AG04449 (cell line): ENCODE data around the gene WNT2B.
A peak's percentile ranks its signal among the peaks of the same experiment; 100 is the strongest.

Experiments used
- CTCF ChIA-PET: fragments of 350-600 bp; formaldehyde crosslinking; extraction: SDS; loops from one replicate; lab custom pipeline; 2021; ENCODE audit warnings: antibody characterized with exemption; lab: Yijun Ruan, JAX
- POLR2A ChIA-PET: fragments of 400-600, 350-600 bp; formaldehyde crosslinking; extraction: SDS; loops from one replicate; lab custom pipeline; 2020; ENCODE audit warnings: antibody characterized with exemption, inconsistent platforms; lab: Yijun Ruan, JAX
- DNase-seq: peaks from one replicate; pipeline ENCODE4 v3.0.0-alpha.2; 2010; ENCODE audit warnings: low read depth, low spot score
- H3K4me3 ChIP-seq: 2 replicates; pipeline ENCODE4 v1.5.1; 2011; ENCODE audit warnings: low read depth, mild to moderate bottlenecking, control low read depth, low read length
- CTCF ChIP-seq: IDR thresholded peaks from one replicate; pipeline ENCODE4 v1.5.1; 2011; ENCODE audit warnings: mild to moderate bottlenecking, moderate library complexity, low read length, control low read depth, inconsistent platforms; ENCODE audit not compliant: insufficient read depth; ENCODE audit errors: missing control alignments

Gene WNT2B

GRCh38 chr1:112488141-112488540 lies 20.6 kb upstream of the WNT2B start:
- POLR2A ChIA-PET: interaction anchor here (0.7 kb wide), 1 partner anchor 35 kb away, joined by 6 read pairs; no protein-coding TSS in a partner anchor
- no peak overlapping the region for H3K4me3 ChIP-seq
- no peak for TF ChIP-seq CTCF
- CTCF ChIA-PET: interaction anchor here (2.6 kb wide), 1 partner anchor 14 kb away, joined by 13 read pairs; no protein-coding TSS in a partner anchor
- no peak for DNase-seq

GRCh38 chr1:112492076-112492475 lies 16.7 kb upstream of the WNT2B start:
- TF ChIP-seq CTCF: no peak
- CTCF ChIA-PET: interaction anchor here (0.8 to 2.5 kb wide), 4 partner anchors 9 to 122 kb away, joined by 3 to 25 read pairs (median 6); no protein-coding TSS in a partner anchor
- POLR2A ChIA-PET: no interaction called here
- DNase-seq: no peak
- no peak overlapping the region for H3K4me3 ChIP-seq

- H3K4me3 ChIP-seq: no peak overlapping the region
- CTCF ChIA-PET: interaction anchor here (2.4 to 2.5 kb wide), 2 partner anchors 8 to 121 kb away, joined by 10 to 25 read pairs; no protein-coding TSS in a partner anchor
- TF ChIP-seq CTCF: no peak
- POLR2A ChIA-PET: no interaction called here
- DNase-seq: no peak
These were observed 15.4 kb upstream of the WNT2B start for GRCh38 chr1:112493351-112493750.

DNA sequence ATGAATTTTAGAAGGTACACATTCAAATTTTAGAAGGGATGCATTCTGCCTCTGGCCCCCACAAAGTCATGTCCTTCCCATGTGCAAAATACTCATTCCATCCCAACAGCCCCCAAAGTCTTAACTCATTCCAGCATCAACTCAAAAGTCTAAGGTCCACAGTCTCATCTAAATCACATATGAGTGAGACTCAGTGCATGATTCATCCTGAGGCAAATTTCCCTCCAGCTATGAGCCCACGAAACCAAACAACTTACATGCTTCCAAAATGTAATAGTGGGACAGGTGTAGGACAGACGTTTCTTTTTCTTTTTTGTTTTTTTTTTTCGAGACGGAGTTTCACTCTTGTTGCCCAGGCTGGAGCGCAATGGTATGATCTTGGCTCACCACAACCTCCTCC lies 12.5 kb upstream of the WNT2B start:
- no peak for TF ChIP-seq CTCF
- H3K4me3 ChIP-seq: no peak overlapping the region
- ChIA-PET CTCF (interaction anchor here (0.6 to 7.5 kb wide), 3 partner anchors 105 to 118 kb away, joined by 3 to 228 read pairs (median 5); partner anchors contain the start of genes CAPZA1 and ST7L), POLR2A (interaction anchor here (0.6 kb wide), 1 partner anchor 102 kb away, joined by 3 read pairs; no protein-coding TSS in a partner anchor)
- no peak for DNase-seq

DNA sequence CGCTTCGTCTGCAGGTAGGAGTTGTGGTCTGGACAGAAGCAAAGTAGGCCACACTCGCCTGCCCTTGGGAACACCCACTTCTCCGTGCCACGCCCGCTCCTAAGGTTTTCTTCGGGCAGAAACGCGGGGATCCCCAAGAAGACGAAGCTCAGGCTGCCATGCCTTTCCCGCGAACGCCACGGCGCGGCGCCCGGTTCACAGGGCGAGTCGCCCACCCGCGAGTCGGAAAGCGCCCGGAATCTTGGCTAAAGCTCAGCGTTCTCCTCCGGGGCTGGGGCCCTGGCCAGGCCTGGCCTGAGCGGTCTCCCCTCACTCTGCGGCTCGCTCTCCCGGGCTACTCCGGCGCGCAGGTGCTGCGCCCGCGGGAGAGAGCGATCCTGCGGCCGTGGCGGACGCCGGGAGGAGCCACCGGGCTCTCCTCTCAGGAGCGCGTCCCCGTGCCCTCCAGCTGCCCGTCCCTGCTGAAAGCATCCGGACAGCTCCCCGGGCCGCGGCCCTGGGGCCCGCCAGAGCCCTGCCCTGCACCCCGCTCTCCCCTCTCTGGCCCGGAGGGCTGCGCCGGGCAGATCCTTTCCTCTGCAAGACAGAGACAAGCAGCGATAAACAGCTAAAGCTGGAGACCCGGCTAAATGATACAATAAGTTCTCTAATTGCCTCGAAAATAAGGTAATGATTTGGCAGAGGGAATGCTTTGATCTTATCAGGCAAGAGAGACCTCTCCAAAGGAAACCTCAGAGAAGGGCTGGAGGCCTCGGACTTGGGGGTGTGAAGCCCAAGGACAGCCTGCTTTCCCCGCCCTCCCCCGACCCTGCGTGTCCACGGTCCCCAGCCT lies 6.7 kb upstream of the WNT2B start:
- TF ChIP-seq CTCF: peak; percentile 94
- CTCF ChIA-PET: interaction anchor here (0.6 to 7.5 kb wide), 66 partner anchors 9 to 608 kb away, joined by 3 to 228 read pairs (median 5); partner anchors contain the start of genes CAPZA1, CTTNBP2NL, MOV10 and RHOC
- POLR2A ChIA-PET: interaction anchor here (0.8 to 2.0 kb wide), 8 partner anchors 21 to 117 kb away, joined by 3 to 5 read pairs (median 4); partner anchors contain the start of gene ST7L
- DNase-seq: no peak
- H3K4me3 ChIP-seq: peak overlapping the region; percentile 52

- no peak for DNase-seq
- ChIA-PET POLR2A (interaction anchor here (1.0 to 2.0 kb wide), 2 partner anchors 20 to 57 kb away, joined by 4 to 5 read pairs; no protein-coding TSS in a partner anchor), CTCF (interaction anchor here (0.6 to 7.5 kb wide), 17 partner anchors 9 to 205 kb away, joined by 3 to 228 read pairs (median 16); partner anchors contain the start of genes CAPZA1, CTTNBP2NL, MOV10 and RHOC)
These were observed 5.9 kb upstream of the WNT2B start for GRCh38 chr1:112502826-112503225.

More at GRCh38 chr1:112502826-112503225, 5.9 kb upstream of the WNT2B start:
- no peak overlapping the region for H3K4me3 ChIP-seq
- TF ChIP-seq CTCF: no peak
